Measurements from ENCODE around the gene PRKCG.
"Not testable (repeated sequence)": the region's sequence is repeated elsewhere in the genome, so short reads cannot be mapped to it uniquely, and the experiment has no call there.

Gene PRKCG

DNA sequence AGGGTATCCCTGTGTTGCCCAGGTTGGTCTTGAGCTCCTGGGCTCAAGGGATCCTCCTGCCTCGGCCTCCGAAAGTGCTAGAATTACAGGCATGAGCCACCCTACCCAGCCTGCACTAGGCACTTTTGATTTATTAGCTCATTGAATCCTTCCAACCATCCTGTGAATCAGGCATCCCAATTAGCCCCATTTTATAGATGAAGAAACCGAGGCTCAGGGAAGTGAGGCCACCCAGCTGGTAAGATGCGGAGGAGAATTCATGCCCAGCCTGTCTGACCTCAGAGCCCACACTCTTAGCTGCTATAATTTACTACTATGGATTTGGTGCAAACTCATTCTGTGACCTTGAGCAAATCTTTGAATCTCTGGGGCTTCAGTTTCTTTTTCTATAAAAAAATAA, 62.9 kb downstream of the PRKCG start:
- no peak for DNase-seq

DNA sequence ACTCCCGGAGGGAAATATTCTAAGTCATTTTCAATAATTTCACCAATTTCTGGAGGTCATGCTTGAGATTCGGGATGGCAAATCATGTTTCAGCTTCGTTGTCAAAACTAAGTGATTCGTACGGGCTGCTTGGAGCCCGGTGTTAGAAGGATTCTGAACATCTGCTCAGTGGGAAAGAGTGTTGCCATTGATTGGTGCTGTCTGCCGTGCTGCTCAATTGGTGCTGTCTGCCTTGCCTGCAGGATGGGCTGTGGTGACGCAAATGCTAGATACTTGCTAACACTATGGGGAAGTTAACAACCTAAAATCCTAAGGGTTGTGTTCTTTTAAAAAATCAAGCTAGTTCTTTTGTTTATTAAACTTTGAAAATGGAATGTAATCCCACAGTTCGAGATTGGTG, 63.4 kb downstream of the PRKCG start:
- DNase-seq: no peak

DNA sequence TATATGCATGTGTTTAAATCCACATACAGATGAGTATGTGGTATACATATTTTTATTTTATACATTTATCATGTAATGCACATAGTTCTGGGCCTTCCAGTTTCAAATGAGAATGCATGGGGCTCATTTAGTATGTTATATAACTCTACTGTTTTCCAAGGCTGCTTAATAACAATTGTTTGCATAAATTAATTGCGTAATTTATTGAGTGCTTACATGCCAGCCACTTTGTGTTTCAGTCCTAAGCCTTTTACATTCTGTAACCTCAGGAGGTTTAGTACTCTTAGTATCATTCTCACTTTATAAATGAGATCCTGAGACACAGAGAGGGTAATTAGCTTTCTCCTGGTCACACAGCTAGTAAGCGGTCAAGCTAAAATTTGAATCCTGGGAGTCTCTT, 64.0 kb downstream of the PRKCG start:
- no peak for DNase-seq

- DNase-seq: no peak
These were observed 65.6 kb downstream of the PRKCG start for GRCh38 chr19:53947624-53948023.

DNA sequence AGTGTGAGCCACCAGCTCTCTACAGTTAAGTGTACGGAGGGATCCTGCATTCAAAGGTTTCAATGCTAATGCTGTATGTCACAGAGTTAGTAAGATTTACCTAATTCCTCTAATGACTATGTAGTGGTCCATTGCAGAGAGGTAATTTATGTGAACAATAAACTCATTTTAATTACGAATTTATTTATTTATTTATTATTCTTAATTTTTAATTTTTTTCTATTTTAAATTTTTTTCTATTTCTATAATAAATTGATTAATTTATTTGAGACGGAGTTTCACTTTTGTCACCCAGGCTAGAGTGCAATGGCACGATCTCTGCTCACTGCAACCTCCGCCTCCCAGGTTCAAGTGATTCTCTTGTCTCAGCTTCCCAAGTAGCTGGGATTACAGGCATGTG, 66.6 kb downstream of the PRKCG start:
- DNase-seq: not testable (repeated sequence)

GRCh38 chr19:53951436-53951835, 69.4 kb downstream of the PRKCG start:
- no peak for DNase-seq

- DNase-seq: no peak
These were observed 70.0 kb downstream of the PRKCG start for GRCh38 chr19:53951947-53952346.

DNA sequence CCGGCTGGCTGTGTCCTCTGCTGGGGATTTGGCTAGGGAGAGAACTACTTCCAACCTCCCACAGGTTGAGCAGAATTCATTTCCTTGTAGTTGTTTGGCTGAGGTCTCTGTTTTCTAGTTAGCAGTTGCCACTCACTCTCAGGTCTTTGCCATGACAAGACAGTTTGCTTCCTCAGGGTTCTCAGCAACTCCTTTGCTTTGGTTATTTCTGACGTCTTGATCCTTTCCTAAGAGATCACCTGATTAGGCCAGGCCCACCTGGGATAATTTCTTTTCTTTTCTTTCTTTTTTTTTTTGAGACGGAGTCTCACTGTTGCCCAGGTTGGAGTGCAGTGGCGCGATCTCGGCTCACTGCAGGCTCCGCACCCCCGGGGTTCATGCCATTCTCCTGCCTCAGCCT, 71.4 kb downstream of the PRKCG start:
- no peak for DNase-seq
